GM06990 (cell line): Measurements from ENCODE around the gene PROSER2.

Experiments used
- DNase-seq: peaks from one replicate; pipeline ENCODE4 v3.0.0-alpha.2; 2011; ENCODE audit not compliant: insufficient read length; ENCODE audit errors: extremely low read depth
- H3K27me3 ChIP-seq: replicated peaks from 2 replicates; pipeline ENCODE4 v1.6.0; 2011; ENCODE audit warnings: low read length; ENCODE audit not compliant: control insufficient read depth, insufficient read depth
- H3K36me3 ChIP-seq: 2 replicates; pipeline ENCODE4 v1.5.1; 2011; ENCODE audit warnings: low read length; ENCODE audit not compliant: control insufficient read depth, insufficient read depth
- H3K4me3 ChIP-seq: replicated peaks from 2 replicates; pipeline ENCODE4 v1.5.1; 2011; ENCODE audit warnings: low read depth, mild to moderate bottlenecking, control low read depth, low read length
- TF ChIP-seq, protein P1 (sequence below): IDR thresholded peaks from 2 replicates; pipeline ENCODE4 v1.5.1; 2011; ENCODE audit warnings: low read length, control low read depth, mild to moderate bottlenecking, inconsistent platforms; ENCODE audit not compliant: insufficient read depth, poor library complexity, severe bottlenecking

PROSER2 gene

DNA sequence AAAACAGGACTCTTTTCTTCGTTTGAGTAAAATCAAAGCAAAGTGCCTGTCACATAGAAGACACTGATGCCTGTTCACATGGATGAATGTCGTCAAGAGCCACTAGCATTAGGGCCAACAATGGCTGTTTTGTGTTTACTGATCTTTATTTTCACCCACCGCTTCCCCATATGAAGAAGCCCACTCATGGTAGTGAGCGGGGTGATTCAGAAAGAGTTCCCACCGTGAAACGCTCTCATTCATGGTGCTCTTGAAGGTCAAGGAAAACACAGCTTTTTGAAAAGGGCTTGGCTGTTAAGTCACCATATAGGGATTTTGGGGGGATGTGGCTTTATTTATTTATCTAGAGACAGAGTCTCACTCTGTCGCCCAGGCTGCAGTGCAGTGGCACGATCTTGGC is 12.5 kb downstream of the PROSER2 start:
- no peak for DNase-seq
- no peaks in the 10 kb centered on the region for H3K36me3 ChIP-seq
- TF ChIP-seq, protein P1, sequence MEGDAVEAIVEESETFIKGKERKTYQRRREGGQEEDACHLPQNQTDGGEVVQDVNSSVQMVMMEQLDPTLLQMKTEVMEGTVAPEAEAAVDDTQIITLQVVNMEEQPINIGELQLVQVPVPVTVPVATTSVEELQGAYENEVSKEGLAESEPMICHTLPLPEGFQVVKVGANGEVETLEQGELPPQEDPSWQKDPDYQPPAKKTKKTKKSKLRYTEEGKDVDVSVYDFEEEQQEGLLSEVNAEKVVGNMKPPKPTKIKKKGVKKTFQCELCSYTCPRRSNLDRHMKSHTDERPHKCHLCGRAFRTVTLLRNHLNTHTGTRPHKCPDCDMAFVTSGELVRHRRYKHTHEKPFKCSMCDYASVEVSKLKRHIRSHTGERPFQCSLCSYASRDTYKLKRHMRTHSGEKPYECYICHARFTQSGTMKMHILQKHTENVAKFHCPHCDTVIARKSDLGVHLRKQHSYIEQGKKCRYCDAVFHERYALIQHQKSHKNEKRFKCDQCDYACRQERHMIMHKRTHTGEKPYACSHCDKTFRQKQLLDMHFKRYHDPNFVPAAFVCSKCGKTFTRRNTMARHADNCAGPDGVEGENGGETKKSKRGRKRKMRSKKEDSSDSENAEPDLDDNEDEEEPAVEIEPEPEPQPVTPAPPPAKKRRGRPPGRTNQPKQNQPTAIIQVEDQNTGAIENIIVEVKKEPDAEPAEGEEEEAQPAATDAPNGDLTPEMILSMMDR, result no peak
- no peak overlapping the region for H3K4me3 ChIP-seq
- no peaks in the 10 kb centered on the region for H3K27me3 ChIP-seq

- Histone ChIP-seq H3K36me3 (no peaks in the 10 kb centered on the region), H3K4me3 (no peak overlapping the region), H3K27me3 (no peaks in the 10 kb centered on the region)
- DNase-seq, result no peak
- TF ChIP-seq, protein P1, result no peak
Measured at GRCh38 chr10:11837372-11838161, 14.4 kb downstream of the PROSER2 start.

DNA sequence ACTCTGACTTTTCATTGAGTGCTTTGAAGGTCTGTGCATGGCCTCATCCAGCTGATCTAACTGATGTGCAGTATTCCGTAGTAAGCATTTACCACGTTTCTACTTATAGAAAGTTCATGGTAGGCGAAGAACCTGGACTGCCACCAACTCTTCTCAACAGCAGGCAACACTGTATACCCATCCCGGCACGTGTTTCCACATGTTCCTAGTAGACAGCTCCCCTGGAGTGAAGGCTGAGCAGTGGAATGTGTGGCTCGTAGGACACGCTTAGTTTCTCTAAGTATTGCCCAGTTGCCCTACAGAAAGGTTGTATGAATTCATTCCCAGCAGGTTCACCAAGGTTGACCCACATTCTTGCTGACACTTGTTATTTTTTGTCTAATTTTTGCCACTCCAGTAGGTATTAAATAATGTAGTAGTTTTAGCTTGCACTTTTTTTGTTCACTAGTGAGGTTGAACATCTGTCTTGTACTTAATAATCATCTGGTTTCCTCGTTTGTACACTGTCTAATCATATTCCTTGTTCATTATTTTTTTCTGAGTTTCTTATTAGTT is 15.2 kb downstream of the PROSER2 start:
- Histone ChIP-seq H3K36me3 (no peaks in the 10 kb centered on the region), H3K27me3 (no peaks in the 10 kb centered on the region), H3K4me3 (no peak overlapping the region)
- TF ChIP-seq, protein P1, result no peak
- no peak for DNase-seq

DNA sequence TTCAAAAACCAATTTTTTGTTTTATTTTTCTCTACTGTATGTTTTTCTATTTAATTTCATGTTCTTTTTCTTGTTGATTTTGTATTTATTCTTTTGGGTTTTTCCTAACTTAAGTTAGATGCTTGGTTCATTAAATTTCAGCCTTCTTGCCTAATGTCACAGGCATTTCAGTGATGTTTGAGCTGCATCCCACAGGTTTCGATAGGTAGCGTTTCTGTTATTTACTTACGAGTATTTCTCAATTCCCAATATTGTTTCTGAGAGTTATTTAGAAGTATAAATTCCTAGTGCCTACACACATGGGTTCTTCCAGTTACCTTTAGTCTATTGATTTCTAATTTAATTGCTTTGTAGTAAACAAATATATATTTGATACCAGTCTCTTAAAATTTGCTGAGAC is 18.2 kb downstream of the PROSER2 start:
- no peaks in the 10 kb centered on the region for H3K36me3 ChIP-seq
- TF ChIP-seq, protein P1, result no peak
- no peaks in the 10 kb centered on the region for H3K27me3 ChIP-seq
- no peak overlapping the region for H3K4me3 ChIP-seq
- DNase-seq, result no peak

DNA sequence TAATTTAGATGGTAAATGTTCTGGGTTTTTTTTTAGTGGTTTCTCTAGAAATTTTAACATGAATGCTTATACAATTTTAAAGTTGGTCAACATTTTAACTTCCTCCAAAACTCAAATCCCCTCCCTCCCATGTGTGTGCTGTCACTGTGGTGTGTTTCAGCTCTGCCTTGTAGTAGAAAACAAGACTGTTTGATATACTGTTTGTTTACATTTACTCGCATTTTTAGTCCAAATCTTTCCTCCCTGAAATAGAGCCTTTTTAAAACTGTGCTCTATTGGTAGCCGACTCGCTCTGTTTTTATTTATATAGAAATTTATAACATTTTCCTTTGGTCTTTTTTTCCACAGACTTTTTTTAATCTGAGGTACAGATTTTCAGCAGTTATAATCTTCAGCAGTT is 19.3 kb downstream of the PROSER2 start:
- DNase-seq, result no peak
- no peaks in the 10 kb centered on the region for H3K27me3 ChIP-seq
- TF ChIP-seq, protein P1, result no peak
- no peaks in the 10 kb centered on the region for H3K36me3 ChIP-seq
- no peak overlapping the region for H3K4me3 ChIP-seq

DNA sequence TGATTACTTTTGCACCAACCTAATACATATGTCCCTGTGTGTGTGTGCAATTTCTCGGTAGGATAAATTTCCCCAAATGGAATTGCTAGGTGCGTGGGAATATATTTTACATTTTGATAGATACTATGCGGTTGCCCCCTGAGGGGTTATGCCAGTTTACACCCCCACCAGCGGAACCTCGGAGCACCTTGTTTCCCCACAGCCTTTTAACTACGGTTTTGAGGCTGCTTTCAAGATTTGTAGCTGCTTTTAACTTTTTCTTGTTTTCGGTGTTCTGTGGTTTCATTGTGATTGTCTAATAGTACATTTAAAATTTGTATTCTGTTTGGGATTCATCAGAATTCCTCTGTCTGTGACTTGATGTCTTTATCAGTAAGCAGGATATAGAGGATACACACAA is 22.0 kb downstream of the PROSER2 start:
- no peak for DNase-seq
- Histone ChIP-seq H3K4me3 (no peak overlapping the region), H3K36me3 (no peaks in the 10 kb centered on the region), H3K27me3 (no peaks in the 10 kb centered on the region)
- TF ChIP-seq, protein P1, result no peak
